WTC11 (cell line): ENCODE measurements around the gene PPARA. TPM values are rescaled to one million over a fixed set of nuclear protein-coding genes. Genes with fewer than 3 reads are reported as not detected.

Experiments used
- ATAC-seq: fragments of 200-7000 bp; cut with Tn5 transposase; 2 replicates; pipeline ENCODE4 v1.10.0; 2021; ENCODE audit warnings: mild to moderate bottlenecking, moderate library complexity
- CTCF ChIA-PET: fragments of 300-600 bp; sonication (Branson Sonifier 250); formaldehyde crosslinking; loops from one replicate; lab custom pipeline; 2021; ENCODE audit warnings: antibody characterized with exemption; lab: Charles Lee
- POLR2A ChIA-PET: fragments of 350-600 bp; sonication (Branson Sonifier 250); formaldehyde crosslinking; loops from one replicate; lab custom pipeline; 2021; ENCODE audit warnings: antibody characterized with exemption; lab: Charles Lee
- DNase-seq: peaks from one replicate; pipeline ENCODE4 v3.0.0; 2021; ENCODE audit warnings: low spot score
- H3K27ac Mint-ChIP-seq: 2 replicates; pipeline ENCODE4 v1.8.0; 2021; ENCODE audit warnings: mixed read lengths
- H3K27me3 Mint-ChIP-seq: 2 replicates; pipeline ENCODE4 v1.8.0; 2021; ENCODE audit warnings: low read depth, mild to moderate bottlenecking, moderate library complexity, mixed read lengths
- H3K36me3 Mint-ChIP-seq: 2 replicates; pipeline ENCODE4 v1.8.0; 2021; ENCODE audit warnings: mixed read lengths
- H3K4me1 Mint-ChIP-seq: 2 replicates; pipeline ENCODE4 v1.8.0; 2022; ENCODE audit warnings: mixed read lengths
- H3K4me3 Mint-ChIP-seq: 2 replicates; pipeline ENCODE4 v1.8.0; 2021; ENCODE audit warnings: mild to moderate bottlenecking, moderate library complexity, mixed read lengths
- H3K9me3 Mint-ChIP-seq: 2 replicates; pipeline ENCODE4 v1.8.0; 2021; ENCODE audit warnings: mixed read lengths
- CBFB ChIP-seq: sonication (generic); formaldehyde crosslinking; IDR thresholded peaks from 2 replicates; pipeline ENCODE4 v1.8.1; 2022; ENCODE audit warnings: mild to moderate bottlenecking, low read depth, missing genetic modification reagents
- CREM ChIP-seq: sonication (generic); formaldehyde crosslinking; IDR thresholded peaks from 2 replicates; pipeline ENCODE4 v1.8.1; 2022; ENCODE audit warnings: mild to moderate bottlenecking, missing genetic modification reagents, moderate library complexity
- ELF4 ChIP-seq: sonication (generic); formaldehyde crosslinking; IDR thresholded peaks from 2 replicates; pipeline ENCODE4 v1.8.1; 2022; ENCODE audit warnings: low read depth, mild to moderate bottlenecking, moderate library complexity, missing genetic modification reagents
- ESRRA ChIP-seq: sonication (generic); formaldehyde crosslinking; IDR thresholded peaks from 2 replicates; pipeline ENCODE4 v1.8.1; 2022; ENCODE audit warnings: mild to moderate bottlenecking, missing genetic modification reagents, borderline replicate concordance
- GABPB1 ChIP-seq: sonication (generic); formaldehyde crosslinking; IDR thresholded peaks from 2 replicates; pipeline ENCODE4 v1.8.1; 2023; ENCODE audit warnings: mild to moderate bottlenecking, missing genetic modification reagents
- JAZF1 ChIP-seq: fragments of 250-450 bp; sonication (Bioruptor Pico); IDR thresholded peaks from 2 replicates; pipeline ENCODE4 v1.9.0; 2021; ENCODE audit warnings: moderate library complexity, mild to moderate bottlenecking, inconsistent platforms
- MYBL2 ChIP-seq: sonication (generic); formaldehyde crosslinking; IDR thresholded peaks from 2 replicates; pipeline ENCODE4 v1.8.1; 2023; ENCODE audit warnings: mild to moderate bottlenecking, moderate library complexity, missing genetic modification reagents
- NFE2L1 ChIP-seq: sonication (generic); formaldehyde crosslinking; IDR thresholded peaks from 2 replicates; pipeline ENCODE4 v1.8.1; 2023; ENCODE audit warnings: missing genetic modification reagents
- NFYB ChIP-seq: sonication (generic); formaldehyde crosslinking; conservative IDR thresholded peaks from 2 replicates; pipeline ENCODE4 v1.8.0; 2022; ENCODE audit warnings: low read depth, missing genetic modification reagents
- NR1H2 ChIP-seq: sonication (generic); formaldehyde crosslinking; IDR thresholded peaks from 2 replicates; pipeline ENCODE4 v1.9.0; 2021; ENCODE audit warnings: mild to moderate bottlenecking, moderate library complexity, missing genetic modification reagents
- OVOL2 ChIP-seq: fragments of 250-450 bp; sonication (Bioruptor Pico); IDR thresholded peaks from 2 replicates; pipeline ENCODE4 v1.9.0; 2021; ENCODE audit warnings: mild to moderate bottlenecking, borderline replicate concordance
- SP1 ChIP-seq: sonication (generic); formaldehyde crosslinking; conservative IDR thresholded peaks from 2 replicates; pipeline ENCODE4 v1.8.1; 2022; ENCODE audit warnings: missing genetic modification reagents
- TCF7 ChIP-seq: sonication (generic); formaldehyde crosslinking; IDR thresholded peaks from 2 replicates; pipeline ENCODE4 v1.8.0; 2022; ENCODE audit warnings: mild to moderate bottlenecking, low read depth, missing genetic modification reagents, moderate library complexity
- TEAD1 ChIP-seq: sonication (generic); formaldehyde crosslinking; IDR thresholded peaks from 2 replicates; pipeline ENCODE4 v1.8.0; 2022; ENCODE audit warnings: mild to moderate bottlenecking, missing genetic modification reagents
- ZNF121 ChIP-seq: sonication (generic); formaldehyde crosslinking; IDR thresholded peaks from 2 replicates; pipeline ENCODE4 v1.8.0; 2023; ENCODE audit warnings: missing genetic modification reagents
- ZNF232 ChIP-seq: sonication (generic); formaldehyde crosslinking; IDR thresholded peaks from 2 replicates; pipeline ENCODE4 v1.8.0; 2022; ENCODE audit warnings: mild to moderate bottlenecking, missing genetic modification reagents
- ZNF396 ChIP-seq: fragments of 250-450 bp; sonication (Bioruptor Pico); IDR thresholded peaks from 2 replicates; pipeline ENCODE4 v1.8.0; 2021; ENCODE audit warnings: mild to moderate bottlenecking, moderate library complexity, borderline replicate concordance
- total RNA-seq: library from RNA; stranded (reverse); gene quantifications from 3 replicates; pipeline ENCODE4 v1.2.3, GENCODE V29; 2021
- TF ChIP-seq, protein P1 (sequence below): sonication (generic); formaldehyde crosslinking; IDR thresholded peaks from 2 replicates; pipeline ENCODE4 v1.8.1; 2023; ENCODE audit warnings: mild to moderate bottlenecking, missing genetic modification reagents, borderline replicate concordance
- TF ChIP-seq, protein P2 (sequence below): sonication (generic); formaldehyde crosslinking; IDR thresholded peaks from 2 replicates; pipeline ENCODE4 v1.8.1; 2022; ENCODE audit warnings: low read depth, mild to moderate bottlenecking, moderate library complexity, missing genetic modification reagents, borderline replicate concordance
- TF ChIP-seq, protein P3 (sequence below): fragments of 200-600 bp; IDR thresholded peaks from 2 replicates; pipeline ENCODE4 v1.8.0; 2022; ENCODE audit warnings: antibody characterized with exemption
- TF ChIP-seq, protein P4 (sequence below): fragments of 250-450 bp; sonication (Bioruptor Pico); conservative IDR thresholded peaks from 2 replicates; pipeline ENCODE4 v1.9.0; 2021; ENCODE audit warnings: mild to moderate bottlenecking
- TF ChIP-seq, protein P5 (sequence below): sonication (generic); formaldehyde crosslinking; conservative IDR thresholded peaks from 2 replicates; pipeline ENCODE4 v1.8.1; 2022; ENCODE audit warnings: mild to moderate bottlenecking, missing genetic modification reagents

PPARA gene
- total RNA-seq, 1 experiment from 2014 or later: 9.3 TPM

DNA sequence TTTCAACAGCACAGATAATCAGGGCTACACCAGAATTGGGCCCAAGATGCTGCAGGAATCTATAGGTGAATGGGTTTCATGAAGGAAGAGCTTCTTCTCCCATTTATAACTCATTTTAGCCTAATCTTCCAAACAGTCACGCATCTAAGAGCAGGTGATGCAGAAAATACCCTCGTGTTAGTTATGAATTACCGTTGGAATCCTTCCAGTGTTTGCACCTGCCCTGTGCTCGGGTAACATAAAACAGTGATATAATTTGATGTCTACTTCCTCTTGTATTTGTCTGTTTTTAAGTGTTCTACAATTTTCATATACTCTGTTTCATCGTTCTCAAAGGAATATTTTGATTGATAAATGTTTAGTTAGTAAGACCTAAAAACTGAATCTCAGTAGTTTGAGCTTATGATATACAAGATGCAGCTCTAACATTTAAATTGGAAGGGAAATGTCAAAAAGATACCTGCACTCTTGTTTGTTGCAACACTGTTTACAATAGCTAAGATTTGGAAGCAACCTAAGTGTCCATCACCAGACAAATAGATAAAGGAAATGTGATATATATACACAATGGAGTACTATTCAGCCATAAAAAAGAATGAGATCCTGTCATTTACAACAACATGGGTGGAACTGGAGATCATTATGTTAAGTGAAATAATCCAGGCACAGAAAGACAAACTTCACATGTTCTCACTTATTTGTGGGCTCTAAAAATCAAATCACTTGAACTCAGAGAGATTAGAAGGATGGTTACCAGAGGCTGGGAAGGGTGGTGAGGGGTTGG lies 42.1 kb downstream of the PPARA start:
- Mint-ChIP-seq H3K36me3 (no peaks in the 10 kb centered on the region), H3K4me1 (peaks cover 6% of the 10 kb centered on the region; the same call in 1 of the 2 replicates), H3K4me3 (no peak overlapping the region), H3K27me3 (peaks cover 3% of the 10 kb centered on the region; the same call in 1 of the 2 replicates), H3K9me3 (peaks cover 5% of the 10 kb centered on the region), H3K27ac (no peak overlapping the region)
- CTCF ChIA-PET: no interaction called here
- TF ChIP-seq, protein P1, sequence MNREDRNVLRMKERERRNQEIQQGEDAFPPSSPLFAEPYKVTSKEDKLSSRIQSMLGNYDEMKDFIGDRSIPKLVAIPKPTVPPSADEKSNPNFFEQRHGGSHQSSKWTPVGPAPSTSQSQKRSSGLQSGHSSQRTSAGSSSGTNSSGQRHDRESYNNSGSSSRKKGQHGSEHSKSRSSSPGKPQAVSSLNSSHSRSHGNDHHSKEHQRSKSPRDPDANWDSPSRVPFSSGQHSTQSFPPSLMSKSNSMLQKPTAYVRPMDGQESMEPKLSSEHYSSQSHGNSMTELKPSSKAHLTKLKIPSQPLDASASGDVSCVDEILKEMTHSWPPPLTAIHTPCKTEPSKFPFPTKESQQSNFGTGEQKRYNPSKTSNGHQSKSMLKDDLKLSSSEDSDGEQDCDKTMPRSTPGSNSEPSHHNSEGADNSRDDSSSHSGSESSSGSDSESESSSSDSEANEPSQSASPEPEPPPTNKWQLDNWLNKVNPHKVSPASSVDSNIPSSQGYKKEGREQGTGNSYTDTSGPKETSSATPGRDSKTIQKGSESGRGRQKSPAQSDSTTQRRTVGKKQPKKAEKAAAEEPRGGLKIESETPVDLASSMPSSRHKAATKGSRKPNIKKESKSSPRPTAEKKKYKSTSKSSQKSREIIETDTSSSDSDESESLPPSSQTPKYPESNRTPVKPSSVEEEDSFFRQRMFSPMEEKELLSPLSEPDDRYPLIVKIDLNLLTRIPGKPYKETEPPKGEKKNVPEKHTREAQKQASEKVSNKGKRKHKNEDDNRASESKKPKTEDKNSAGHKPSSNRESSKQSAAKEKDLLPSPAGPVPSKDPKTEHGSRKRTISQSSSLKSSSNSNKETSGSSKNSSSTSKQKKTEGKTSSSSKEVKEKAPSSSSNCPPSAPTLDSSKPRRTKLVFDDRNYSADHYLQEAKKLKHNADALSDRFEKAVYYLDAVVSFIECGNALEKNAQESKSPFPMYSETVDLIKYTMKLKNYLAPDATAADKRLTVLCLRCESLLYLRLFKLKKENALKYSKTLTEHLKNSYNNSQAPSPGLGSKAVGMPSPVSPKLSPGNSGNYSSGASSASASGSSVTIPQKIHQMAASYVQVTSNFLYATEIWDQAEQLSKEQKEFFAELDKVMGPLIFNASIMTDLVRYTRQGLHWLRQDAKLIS (CRISPR knock-in tag): no peak
- TF ChIP-seq ESRRA (no peak), NR1H2 (CRISPR knock-in tag) (no peak), ZNF121 (no peak), GABPB1 (CRISPR knock-in tag) (no peak), SP1 (CRISPR knock-in tag) (no peak), TCF7 (CRISPR knock-in tag) (no peak), ZNF232 (CRISPR knock-in tag) (no peak), ZNF396 (CRISPR knock-in tag) (no peak), JAZF1 (no peak)
- TF ChIP-seq, protein P2, sequence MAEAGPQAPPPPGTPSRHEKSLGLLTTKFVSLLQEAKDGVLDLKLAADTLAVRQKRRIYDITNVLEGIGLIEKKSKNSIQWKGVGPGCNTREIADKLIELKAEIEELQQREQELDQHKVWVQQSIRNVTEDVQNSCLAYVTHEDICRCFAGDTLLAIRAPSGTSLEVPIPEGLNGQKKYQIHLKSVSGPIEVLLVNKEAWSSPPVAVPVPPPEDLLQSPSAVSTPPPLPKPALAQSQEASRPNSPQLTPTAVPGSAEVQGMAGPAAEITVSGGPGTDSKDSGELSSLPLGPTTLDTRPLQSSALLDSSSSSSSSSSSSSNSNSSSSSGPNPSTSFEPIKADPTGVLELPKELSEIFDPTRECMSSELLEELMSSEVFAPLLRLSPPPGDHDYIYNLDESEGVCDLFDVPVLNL (CRISPR knock-in tag): no peak
- ATAC-seq (no peak), DNase-seq (no peak)
- POLR2A ChIA-PET: no interaction called here

DNA sequence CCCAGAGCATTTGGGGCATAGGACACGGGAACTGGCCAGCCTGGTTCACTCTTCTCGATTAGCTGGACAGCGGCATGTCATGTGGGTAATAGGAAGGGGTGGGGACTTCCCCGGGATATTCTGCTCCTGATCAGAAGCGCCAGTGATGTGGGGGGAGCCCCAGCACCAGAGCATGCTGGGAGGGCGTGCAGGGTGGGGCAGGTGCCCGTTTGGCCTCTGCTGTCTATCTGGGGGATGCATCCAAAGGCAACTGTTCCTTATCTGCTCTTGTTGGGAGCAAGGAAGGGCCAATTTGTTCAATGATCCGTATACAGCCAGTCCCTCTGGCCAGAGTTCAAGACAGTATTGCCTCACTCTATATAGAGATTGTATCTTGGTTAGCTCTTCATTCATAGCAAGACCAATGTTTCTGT lies 43.6 kb downstream of the PPARA start:
- Mint-ChIP-seq H3K9me3 (peaks cover 5% of the 10 kb centered on the region), H3K27ac (no peak overlapping the region), H3K36me3 (no peaks in the 10 kb centered on the region), H3K4me1 (peaks cover 6% of the 10 kb centered on the region; the same call in 1 of the 2 replicates), H3K4me3 (no peak overlapping the region), H3K27me3 (no peaks in the 10 kb centered on the region; the same call in 1 of the 2 replicates)
- no peak for DNase-seq
- ChIA-PET POLR2A (no interaction called here), CTCF (no interaction called here)
- ATAC-seq: no peak
- TF ChIP-seq, protein P3, sequence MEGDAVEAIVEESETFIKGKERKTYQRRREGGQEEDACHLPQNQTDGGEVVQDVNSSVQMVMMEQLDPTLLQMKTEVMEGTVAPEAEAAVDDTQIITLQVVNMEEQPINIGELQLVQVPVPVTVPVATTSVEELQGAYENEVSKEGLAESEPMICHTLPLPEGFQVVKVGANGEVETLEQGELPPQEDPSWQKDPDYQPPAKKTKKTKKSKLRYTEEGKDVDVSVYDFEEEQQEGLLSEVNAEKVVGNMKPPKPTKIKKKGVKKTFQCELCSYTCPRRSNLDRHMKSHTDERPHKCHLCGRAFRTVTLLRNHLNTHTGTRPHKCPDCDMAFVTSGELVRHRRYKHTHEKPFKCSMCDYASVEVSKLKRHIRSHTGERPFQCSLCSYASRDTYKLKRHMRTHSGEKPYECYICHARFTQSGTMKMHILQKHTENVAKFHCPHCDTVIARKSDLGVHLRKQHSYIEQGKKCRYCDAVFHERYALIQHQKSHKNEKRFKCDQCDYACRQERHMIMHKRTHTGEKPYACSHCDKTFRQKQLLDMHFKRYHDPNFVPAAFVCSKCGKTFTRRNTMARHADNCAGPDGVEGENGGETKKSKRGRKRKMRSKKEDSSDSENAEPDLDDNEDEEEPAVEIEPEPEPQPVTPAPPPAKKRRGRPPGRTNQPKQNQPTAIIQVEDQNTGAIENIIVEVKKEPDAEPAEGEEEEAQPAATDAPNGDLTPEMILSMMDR: no peak
- TF ChIP-seq, protein P4, sequence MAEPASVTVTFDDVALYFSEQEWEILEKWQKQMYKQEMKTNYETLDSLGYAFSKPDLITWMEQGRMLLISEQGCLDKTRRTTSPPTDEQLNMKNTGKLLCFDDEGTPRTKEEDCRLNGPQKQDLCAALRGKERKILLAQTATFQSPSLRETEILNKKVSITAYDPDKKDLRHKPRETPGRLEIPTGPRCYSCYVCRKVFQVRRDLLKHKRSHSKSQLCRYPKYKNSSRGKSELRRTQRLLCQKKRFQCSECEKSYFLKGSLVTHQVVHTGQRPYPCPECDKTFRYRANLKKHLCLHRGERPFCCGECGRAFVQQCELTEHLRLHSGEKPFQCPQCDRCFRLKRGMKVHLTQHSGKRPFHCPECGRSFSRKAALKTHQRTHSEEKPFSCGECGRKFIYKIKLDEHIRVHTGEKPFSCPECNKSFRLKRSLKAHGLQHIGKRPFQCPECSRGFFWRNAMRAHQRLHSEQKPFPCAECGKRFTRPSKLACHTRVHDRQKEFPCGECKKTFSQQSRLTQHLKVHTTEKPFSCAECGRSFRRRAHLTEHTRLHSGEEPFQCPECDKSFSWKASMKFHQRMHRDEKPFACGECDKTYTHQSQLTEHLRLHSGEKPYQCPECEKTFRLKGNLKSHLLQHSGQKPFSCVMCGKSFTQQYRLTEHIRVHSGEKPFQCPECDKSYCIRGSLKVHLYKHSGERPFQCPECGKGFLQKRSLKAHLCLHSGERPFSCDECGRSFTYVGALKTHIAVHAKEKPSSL: no peak
- no peak for TF ChIP-seq NFE2L1 (CRISPR knock-in tag)
- TF ChIP-seq OVOL2: no peak
- TF ChIP-seq, protein P1 (CRISPR knock-in tag): no peak
- TF ChIP-seq ZNF121: no peak
- TF ChIP-seq CBFB: no peak
- no peak for TF ChIP-seq GABPB1 (CRISPR knock-in tag)
- TF ChIP-seq ELF4 (CRISPR knock-in tag): no peak
- no peak for TF ChIP-seq TEAD1 (CRISPR knock-in tag)
- TF ChIP-seq, protein P5, sequence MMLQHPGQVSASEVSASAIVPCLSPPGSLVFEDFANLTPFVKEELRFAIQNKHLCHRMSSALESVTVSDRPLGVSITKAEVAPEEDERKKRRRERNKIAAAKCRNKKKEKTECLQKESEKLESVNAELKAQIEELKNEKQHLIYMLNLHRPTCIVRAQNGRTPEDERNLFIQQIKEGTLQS (CRISPR knock-in tag): no peak
- TF ChIP-seq MYBL2 (CRISPR knock-in tag): no peak
- TF ChIP-seq JAZF1: no peak
- TF ChIP-seq NFYB (CRISPR knock-in tag): no peak
- no peak for TF ChIP-seq CREM (CRISPR knock-in tag)
